ENCODE results near the gene AGFG1. TPM values are rescaled to one million over a fixed set of nuclear protein-coding genes. Genes with fewer than 3 reads are reported as not detected.

The AGFG1 gene
- total RNA-seq, 1 experiment from 2014 or later: 122 TPM

DNA sequence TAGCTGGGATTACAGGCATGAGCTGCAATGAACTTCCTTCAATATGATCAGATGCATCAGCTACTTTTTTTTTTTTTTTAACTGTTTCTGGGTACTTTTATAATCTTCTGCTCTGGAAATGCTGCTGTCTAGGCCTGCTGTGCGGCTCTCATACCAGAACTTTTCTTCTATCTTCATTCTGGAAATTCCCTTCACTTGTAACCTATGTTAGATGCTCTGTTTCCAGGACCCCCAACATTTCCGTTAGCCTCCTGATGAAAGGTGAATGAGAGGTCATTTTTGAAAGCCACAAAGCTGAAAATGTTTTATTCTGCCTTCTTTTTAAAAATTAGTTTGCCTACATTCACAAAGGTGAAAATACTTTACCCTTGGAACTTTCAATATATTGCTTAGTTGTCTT is 8.6 kb downstream of the AGFG1 start:
- CTCF ChIA-PET: interaction anchor here (0.6 to 1.3 kb wide), 2 partner anchors 101 to 286 kb away, joined by 3 to 9 read pairs; no protein-coding TSS in a partner anchor
- Histone ChIP-seq H3K27me3 (replicated peaks; ENCODE audit: insufficient read depth, low read depth, low read length, poor library complexity) (no peaks in the 10 kb centered on the region), H3K4me1 (ENCODE audit: insufficient read depth, low read length, poor library complexity, severe bottlenecking) (peaks cover 43% of the 10 kb centered on the region), H3K36me3 (ENCODE audit: insufficient read depth, low read length, poor library complexity, severe bottlenecking) (no peaks in the 10 kb centered on the region), H3K27ac (ENCODE audit: low read depth, low read length, poor library complexity, severe bottlenecking) (peak overlapping the region; percentile 40), H3K9me3 (ENCODE audit: low read depth, low read length, poor library complexity, severe bottlenecking) (no peaks in the 10 kb centered on the region), H3K4me3 (ENCODE audit: low read depth, low read length, poor library complexity, severe bottlenecking) (no peak overlapping the region)
- intact Hi-C loops (cut with micrococcal nuclease; ENCODE audit: unreplicated experiment): loop anchor here (2.0 to 5.0 kb wide), 3 partner anchors 177 to 407 kb away; no protein-coding TSS in a partner anchor
- POLR2A ChIA-PET (ENCODE audit: low non-redundant PET): no interaction called here
- no peak for TF ChIP-seq EZH2 (IDR thresholded peaks at IDR 0.05; ENCODE audit: borderline replicate concordance, low read depth, low read length, poor library complexity, severe bottlenecking)
- TF ChIP-seq, protein P1, sequence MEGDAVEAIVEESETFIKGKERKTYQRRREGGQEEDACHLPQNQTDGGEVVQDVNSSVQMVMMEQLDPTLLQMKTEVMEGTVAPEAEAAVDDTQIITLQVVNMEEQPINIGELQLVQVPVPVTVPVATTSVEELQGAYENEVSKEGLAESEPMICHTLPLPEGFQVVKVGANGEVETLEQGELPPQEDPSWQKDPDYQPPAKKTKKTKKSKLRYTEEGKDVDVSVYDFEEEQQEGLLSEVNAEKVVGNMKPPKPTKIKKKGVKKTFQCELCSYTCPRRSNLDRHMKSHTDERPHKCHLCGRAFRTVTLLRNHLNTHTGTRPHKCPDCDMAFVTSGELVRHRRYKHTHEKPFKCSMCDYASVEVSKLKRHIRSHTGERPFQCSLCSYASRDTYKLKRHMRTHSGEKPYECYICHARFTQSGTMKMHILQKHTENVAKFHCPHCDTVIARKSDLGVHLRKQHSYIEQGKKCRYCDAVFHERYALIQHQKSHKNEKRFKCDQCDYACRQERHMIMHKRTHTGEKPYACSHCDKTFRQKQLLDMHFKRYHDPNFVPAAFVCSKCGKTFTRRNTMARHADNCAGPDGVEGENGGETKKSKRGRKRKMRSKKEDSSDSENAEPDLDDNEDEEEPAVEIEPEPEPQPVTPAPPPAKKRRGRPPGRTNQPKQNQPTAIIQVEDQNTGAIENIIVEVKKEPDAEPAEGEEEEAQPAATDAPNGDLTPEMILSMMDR (conservative IDR thresholded peaks at IDR 0.05; ENCODE audit: low read depth, low read length): no peak
- BruUV-seq (replicated peaks): no TSS peak
- no peak for DNase-seq (ENCODE audit: low spot score)

DNA sequence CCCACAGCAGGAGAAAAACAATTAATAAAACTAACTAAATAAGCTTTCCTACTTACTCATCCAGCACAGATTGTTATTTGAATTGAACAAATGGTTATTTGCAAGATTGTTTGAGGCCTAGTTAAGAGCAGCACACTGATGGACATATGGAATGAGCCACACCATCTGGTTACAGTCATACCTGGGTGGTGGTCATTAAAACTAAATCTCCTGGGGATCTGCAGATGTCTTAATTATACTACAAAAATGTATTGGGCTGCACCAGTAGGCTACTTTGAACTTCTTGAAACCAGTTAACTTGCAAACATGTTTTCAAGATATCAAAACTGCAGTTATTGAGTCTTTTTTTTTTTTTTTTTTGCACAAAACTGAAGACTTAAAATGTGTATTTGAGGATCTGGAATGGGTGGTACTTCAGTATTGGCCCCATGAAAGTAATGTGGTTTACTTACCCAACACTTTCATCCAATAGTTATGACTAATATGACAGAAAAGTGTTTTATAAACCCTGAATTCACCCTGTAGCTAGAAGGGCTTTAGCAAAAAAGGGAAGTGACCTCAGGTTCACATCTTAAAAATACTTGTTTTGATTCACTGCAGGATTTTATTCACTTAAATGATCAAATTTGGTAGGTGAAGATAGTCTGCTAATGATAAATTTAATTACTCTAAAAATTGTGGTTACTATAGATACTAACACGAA is 10.8 kb downstream of the AGFG1 start:
- H3K4me1 ChIP-seq (ENCODE audit: insufficient read depth, low read length, poor library complexity, severe bottlenecking): peaks cover 65% of the 10 kb centered on the region
- no peak overlapping the region for H3K27ac ChIP-seq (ENCODE audit: low read depth, low read length, poor library complexity, severe bottlenecking)
- ChIA-PET POLR2A (ENCODE audit: low non-redundant PET) (no interaction called here), CTCF (interaction anchor here (0.7 kb wide), 1 partner anchor 283 kb away, joined by 7 read pairs; no protein-coding TSS in a partner anchor)
- H3K36me3 ChIP-seq (ENCODE audit: insufficient read depth, low read length, poor library complexity, severe bottlenecking): no peaks in the 10 kb centered on the region
- no peak overlapping the region for H3K4me3 ChIP-seq (ENCODE audit: low read depth, low read length, poor library complexity, severe bottlenecking)
- TF ChIP-seq EZH2 (IDR thresholded peaks at IDR 0.05; ENCODE audit: borderline replicate concordance, low read depth, low read length, poor library complexity, severe bottlenecking): no peak
- TF ChIP-seq, protein P1 (conservative IDR thresholded peaks at IDR 0.05; ENCODE audit: low read depth, low read length): no peak
- BruUV-seq (replicated peaks): no TSS peak
- H3K9me3 ChIP-seq (ENCODE audit: low read depth, low read length, poor library complexity, severe bottlenecking): no peaks in the 10 kb centered on the region
- intact Hi-C loops (cut with micrococcal nuclease; ENCODE audit: unreplicated experiment): loop anchor here (5.0 kb wide), 2 partner anchors 175 to 405 kb away; no protein-coding TSS in a partner anchor
- no peak for DNase-seq (ENCODE audit: low spot score)
- H3K27me3 ChIP-seq (replicated peaks; ENCODE audit: insufficient read depth, low read depth, low read length, poor library complexity): no peaks in the 10 kb centered on the region

DNA sequence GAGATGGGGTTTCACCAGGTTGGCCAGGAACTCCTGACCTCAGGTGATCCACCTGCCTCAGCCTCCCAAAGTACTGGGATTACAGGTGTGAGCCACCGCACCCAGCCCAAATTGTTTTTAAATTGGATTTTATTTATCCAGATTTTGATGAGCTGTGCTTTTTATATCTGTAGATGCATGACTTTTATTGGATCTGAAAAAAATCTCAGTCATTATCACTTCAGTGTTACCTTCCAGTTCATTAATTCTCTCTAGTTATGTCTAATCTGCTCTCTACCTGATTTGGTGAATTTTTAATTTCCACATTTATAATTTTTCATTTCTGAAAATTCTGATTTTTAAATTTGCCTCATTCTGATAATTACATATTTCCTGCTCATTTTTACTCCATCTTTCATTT is 13.5 kb downstream of the AGFG1 start:
- Histone ChIP-seq H3K4me3 (ENCODE audit: low read depth, low read length, poor library complexity, severe bottlenecking) (no peak overlapping the region), H3K36me3 (ENCODE audit: insufficient read depth, low read length, poor library complexity, severe bottlenecking) (no peaks in the 10 kb centered on the region), H3K9me3 (ENCODE audit: low read depth, low read length, poor library complexity, severe bottlenecking) (no peaks in the 10 kb centered on the region), H3K27ac (ENCODE audit: low read depth, low read length, poor library complexity, severe bottlenecking) (no peak overlapping the region), H3K4me1 (ENCODE audit: insufficient read depth, low read length, poor library complexity, severe bottlenecking) (peaks cover 61% of the 10 kb centered on the region), H3K27me3 (replicated peaks; ENCODE audit: insufficient read depth, low read depth, low read length, poor library complexity) (no peaks in the 10 kb centered on the region)
- DNase-seq (ENCODE audit: low spot score): no peak
- CTCF ChIA-PET: no interaction called here
- BruUV-seq (replicated peaks): no TSS peak
- POLR2A ChIA-PET (ENCODE audit: low non-redundant PET): interaction anchor here (0.6 kb wide), 1 partner anchor 78 kb away, joined by 7 read pairs; no protein-coding TSS in a partner anchor
- intact Hi-C loops (cut with micrococcal nuclease; ENCODE audit: unreplicated experiment): no loop called here
- TF ChIP-seq, protein P1 (conservative IDR thresholded peaks at IDR 0.05; ENCODE audit: low read depth, low read length): no peak
- TF ChIP-seq EZH2 (IDR thresholded peaks at IDR 0.05; ENCODE audit: borderline replicate concordance, low read depth, low read length, poor library complexity, severe bottlenecking): no peak

Measured in A673 (cell line).